Measurements from ENCODE around the gene CEP85L. TPM values are rescaled to one million over a fixed set of nuclear protein-coding genes. Genes with fewer than 3 reads are reported as not detected.

CEP85L gene
- total and polyA plus RNA-seq, 2 of the 4 experiments (the other 2 are of a cell fraction) = 2.3 to 25.6 TPM

GRCh38 chr6:118444796-118445195 lies 206.6 kb downstream of the CEP85L start:
- BruUV-seq (replicated peaks) = no TSS peak
- no peak overlapping the region for H3K56ac ChIP-seq (ENCODE audit: extremely low read depth, insufficient read depth, low read length)
- no peak overlapping the region for H4K5ac ChIP-seq (ENCODE audit: low read depth, low read length)
- no peak overlapping the region for H4K8ac ChIP-seq (ENCODE audit: low read depth in 2 of 2, low read length in 2 of 2)
- no peaks in the 10 kb centered on the region for H3K9me1 ChIP-seq (ENCODE audit: insufficient read depth, low read length)
- H3K27me3 ChIP-seq (ENCODE audit: control insufficient read depth, insufficient read depth, low read length) = no peaks in the 10 kb centered on the region
- H3K4ac ChIP-seq (ENCODE audit: low read depth, low read length) = no peak overlapping the region
- H3K18ac ChIP-seq (ENCODE audit: low read depth, low read length) = no peak overlapping the region
- no peak overlapping the region for H2BK5ac ChIP-seq (ENCODE audit: low read depth, low read length, poor library complexity, severe bottlenecking)
- no peak overlapping the region for H2AK9ac ChIP-seq (replicated peaks; ENCODE audit: low read depth, low read length, poor library complexity)
- DNase-seq (no peak), ATAC-seq (ENCODE audit: low read depth) (no peak)
- no peak overlapping the region for H2BK20ac ChIP-seq (ENCODE audit: low read depth, low read length)
- no peak overlapping the region for H3K14ac ChIP-seq (replicated peaks; ENCODE audit: low read depth, low read length)
- no peak overlapping the region for H3K27ac ChIP-seq (ENCODE audit: insufficient read depth, low read length)
- H4K91ac ChIP-seq (ENCODE audit: insufficient read depth, low read depth, low read length) = no peak overlapping the region
- CTCF ChIA-PET = no interaction called here
- TF ChIP-seq USF2 (IDR thresholded peaks at IDR 0.05; ENCODE audit: low read depth, low read length) (no peak), BHLHE40 (IDR thresholded peaks at IDR 0.05; ENCODE audit: low read depth, low read length) (no peak)
- no peak overlapping the region for H2AK5ac ChIP-seq (ENCODE audit: low read depth, low read length)
- no peaks in the 10 kb centered on the region for H3K4me1 ChIP-seq (ENCODE audit: control insufficient read depth, insufficient read depth, low read length)
- H3K4me3 ChIP-seq (ENCODE audit: insufficient read depth, low read depth, low read length) = no peak overlapping the region
- no peak overlapping the region for H3K4me2 ChIP-seq (ENCODE audit: low read depth, low read length)
- H3K36me3 ChIP-seq (ENCODE audit: control insufficient read depth, insufficient read depth, low read length) = no peaks in the 10 kb centered on the region
- H2BK120ac ChIP-seq (ENCODE audit: low read depth, low read length) = no peak overlapping the region
- in situ Hi-C loops (cut with MboI; ENCODE audit: low sequenced_read_pairs) = no loop called here
- H2BK15ac ChIP-seq (ENCODE audit: low read depth, low read length) = no peak overlapping the region
- intact Hi-C loops (cut with micrococcal nuclease) = no loop called here
- no peaks in the 10 kb centered on the region for H3K79me1 ChIP-seq (ENCODE audit: low read depth in 1 of 2, low read length in 2 of 2)
- no peak overlapping the region for H3K23ac ChIP-seq (ENCODE audit: low read depth, low read length)
- H4K20me1 ChIP-seq (ENCODE audit: insufficient read depth, low read length) = no peaks in the 10 kb centered on the region
- no peak overlapping the region for H3K9ac ChIP-seq (ENCODE audit: low read depth, low read length)
- POLR2A ChIA-PET (ENCODE audit: unreplicated experiment) = no interaction called here
- no peaks in the 10 kb centered on the region; the same call in 1 of the 2 replicates for H3K9me3 ChIP-seq (ENCODE audit: control insufficient read depth, insufficient read depth, low read length)
- dilution Hi-C loops (cut with HindIII; ENCODE audit: low sequenced_read_pairs, unreplicated experiment) = no loop called here
- WGBS, 2 experiments (ENCODE audit: extremely low coverage in 2 of 2, insufficient read length in 1 of 2) = no CpG with 5 or more reads among the region's 1 CpG
- no peak overlapping the region for H2AFZ ChIP-seq (replicated peaks; ENCODE audit: low read length, poor library complexity)
